Activated CD4-positive, alpha-beta memory T cell treated with anti-CD3 and anti-CD28 coated beads, Interleukin-2, amount 10 ng/mL, durations not matched to agents 7 days and 5 days (primary cell): Measurements from ENCODE around the gene UBE2S. TPM values are rescaled to one million over a fixed set of nuclear protein-coding genes. Genes with fewer than 3 reads are reported as not detected.

Experiments used
- CTCF ChIA-PET: fragments of 350-600 bp; sonication (Branson Sonifier 250); formaldehyde crosslinking; loops from one replicate; lab custom pipeline; 2021; ENCODE audit warnings: antibody characterized with exemption, inconsistent platforms; lab: Charles Lee
- POLR2A ChIA-PET: fragments of 350-600 bp; sonication (Branson Sonifier 250); formaldehyde crosslinking; loops from one replicate; lab custom pipeline; 2021; ENCODE audit warnings: antibody characterized with exemption; lab: Charles Lee
- DNase-seq: peaks from one replicate; pipeline ENCODE4 v3.0.0-alpha.2; 2020
- H3K27ac Mint-ChIP-seq: one replicate; pipeline ENCODE4 v1.8.0; 2021; ENCODE audit warnings: mild to moderate bottlenecking, mixed read lengths
- H3K27me3 Mint-ChIP-seq: one replicate; pipeline ENCODE4 v1.8.0; 2021; ENCODE audit warnings: mixed read lengths
- H3K36me3 Mint-ChIP-seq: one replicate; pipeline ENCODE4 v1.8.0; 2021; ENCODE audit warnings: low read depth, mixed read lengths
- H3K4me1 Mint-ChIP-seq: one replicate; pipeline ENCODE4 v1.8.0; 2021; ENCODE audit warnings: mixed read lengths
- H3K4me3 Mint-ChIP-seq: one replicate; pipeline ENCODE4 v1.8.0; 2021; ENCODE audit warnings: mild to moderate bottlenecking, mixed read lengths
- H3K9me3 Mint-ChIP-seq: one replicate; pipeline ENCODE4 v1.8.0; 2021; ENCODE audit warnings: mixed read lengths
- total RNA-seq, 2 experiments: library from RNA; stranded (reverse); gene quantifications; one replicate each; pipeline ENCODE4 v1.2.3, GENCODE V29; 2021

The UBE2S gene
- total RNA-seq, 2 experiments from 2014 or later, result 277 to 284 TPM

- no peaks in the 10 kb centered on the region for H3K9me3 Mint-ChIP-seq
Observed at GRCh38 chr19:55446060-55446459, 38.5 kb upstream of the UBE2S start.

GRCh38 chr19:55444646-55445045, 37.1 kb upstream of the UBE2S start:
- Mint-ChIP-seq H3K36me3 (peaks cover 3% of the 10 kb centered on the region), H3K9me3 (no peaks in the 10 kb centered on the region), H3K4me1 (peaks cover 12% of the 10 kb centered on the region), H3K27me3 (peaks cover 45% of the 10 kb centered on the region), H3K4me3 (no peak overlapping the region), H3K27ac (no peak overlapping the region)
- ChIA-PET POLR2A (no interaction called here), CTCF (no interaction called here)
- no peak for DNase-seq

More at GRCh38 chr19:55446060-55446459, 38.5 kb upstream of the UBE2S start:
- H3K4me3 Mint-ChIP-seq, result no peak overlapping the region
- no peak for DNase-seq
- CTCF ChIA-PET, result interaction anchor here (0.6 to 1.0 kb wide), 3 partner anchors 9 to 81 kb away, joined by 3 to 4 read pairs (median 4); no protein-coding TSS in a partner anchor
- peaks cover 8% of the 10 kb centered on the region for H3K4me1 Mint-ChIP-seq
- peaks cover 50% of the 10 kb centered on the region for H3K27me3 Mint-ChIP-seq
- peaks cover under 1% of the 10 kb centered on the region for H3K36me3 Mint-ChIP-seq
- POLR2A ChIA-PET, result no interaction called here
- H3K27ac Mint-ChIP-seq, result no peak overlapping the region

GRCh38 chr19:55443824-55444480, 36.4 kb upstream of the UBE2S start:
- H3K9me3 Mint-ChIP-seq, result no peaks in the 10 kb centered on the region
- peaks cover 3% of the 10 kb centered on the region for H3K36me3 Mint-ChIP-seq
- peaks cover 52% of the 10 kb centered on the region for H3K27me3 Mint-ChIP-seq
- peaks cover 12% of the 10 kb centered on the region for H3K4me1 Mint-ChIP-seq
- no peak overlapping the region for H3K27ac Mint-ChIP-seq
- ChIA-PET POLR2A (no interaction called here), CTCF (no interaction called here)
- no peak overlapping the region for H3K4me3 Mint-ChIP-seq
- no peak for DNase-seq

- Mint-ChIP-seq H3K9me3 (no peaks in the 10 kb centered on the region), H3K27ac (no peak within 1 kb of the TSS), H3K36me3 (peaks cover 3% of the 10 kb centered on the region), H3K27me3 (peaks cover 55% of the 10 kb centered on the region), H3K4me3 (no peak within 1 kb of the TSS), H3K4me1 (peaks cover 12% of the 10 kb centered on the region)
- POLR2A ChIA-PET, result no interaction called here
- no peak for DNase-seq
- CTCF ChIA-PET, result no interaction called here
Observed at GRCh38 chr19:55443045-55443823, 35.6 kb upstream of the UBE2S start, which contains the start of gene SHISA7. TSS of gene SHISA7 (minus strand) at chr19:55443300. CDS start at chr19:55442863, 437 bp downstream.

- H3K4me1 Mint-ChIP-seq, result peaks cover 12% of the 10 kb centered on the region
- peaks cover 3% of the 10 kb centered on the region for H3K36me3 Mint-ChIP-seq
- DNase-seq, result no peak
- ChIA-PET CTCF (no interaction called here), POLR2A (no interaction called here)
- no peak overlapping the region for H3K4me3 Mint-ChIP-seq
- H3K27me3 Mint-ChIP-seq, result peaks cover 55% of the 10 kb centered on the region
- no peak overlapping the region for H3K27ac Mint-ChIP-seq
- H3K9me3 Mint-ChIP-seq, result no peaks in the 10 kb centered on the region
Observed at GRCh38 chr19:55442372-55442961, 34.9 kb upstream of the UBE2S start.

- H3K27me3 Mint-ChIP-seq, result peaks cover 55% of the 10 kb centered on the region
- H3K27ac Mint-ChIP-seq, result peak overlapping the region; percentile 16
- no peak for DNase-seq
- peaks cover 12% of the 10 kb centered on the region for H3K4me1 Mint-ChIP-seq
- POLR2A ChIA-PET, result no interaction called here
- H3K4me3 Mint-ChIP-seq, result no peak overlapping the region
- peaks cover 3% of the 10 kb centered on the region for H3K36me3 Mint-ChIP-seq
- CTCF ChIA-PET, result no interaction called here
- no peaks in the 10 kb centered on the region for H3K9me3 Mint-ChIP-seq
Observed at GRCh38 chr19:55441692-55442321, 34.2 kb upstream of the UBE2S start.

- Mint-ChIP-seq H3K27me3 (peaks cover 55% of the 10 kb centered on the region), H3K4me1 (peaks cover 12% of the 10 kb centered on the region), H3K4me3 (no peak overlapping the region), H3K27ac (peak overlapping the region; percentile 8), H3K9me3 (no peaks in the 10 kb centered on the region), H3K36me3 (peaks cover 3% of the 10 kb centered on the region)
- ChIA-PET POLR2A (no interaction called here), CTCF (no interaction called here)
- no peak for DNase-seq
Observed at GRCh38 chr19:55441319-55441691, 33.7 kb upstream of the UBE2S start.

GRCh38 chr19:55440411-55441105, 33.0 kb upstream of the UBE2S start:
- ChIA-PET POLR2A (no interaction called here), CTCF (no interaction called here)
- H3K27ac Mint-ChIP-seq, result no peak overlapping the region
- H3K27me3 Mint-ChIP-seq, result peaks cover 51% of the 10 kb centered on the region
- H3K4me3 Mint-ChIP-seq, result no peak overlapping the region
- peaks cover 12% of the 10 kb centered on the region for H3K4me1 Mint-ChIP-seq
- H3K36me3 Mint-ChIP-seq, result peaks cover 3% of the 10 kb centered on the region
- H3K9me3 Mint-ChIP-seq, result no peaks in the 10 kb centered on the region
- no peak for DNase-seq

- Mint-ChIP-seq H3K27ac (no peak overlapping the region), H3K9me3 (no peaks in the 10 kb centered on the region), H3K4me3 (no peak overlapping the region), H3K4me1 (peaks cover 12% of the 10 kb centered on the region), H3K36me3 (peaks cover 3% of the 10 kb centered on the region), H3K27me3 (peaks cover 39% of the 10 kb centered on the region)
- no peak for DNase-seq
- ChIA-PET POLR2A (no interaction called here), CTCF (no interaction called here)
Observed at GRCh38 chr19:55439052-55439451, 31.5 kb upstream of the UBE2S start.

GRCh38 chr19:55437410-55437809, 29.8 kb upstream of the UBE2S start:
- peaks cover 12% of the 10 kb centered on the region for H3K4me1 Mint-ChIP-seq
- no peak overlapping the region for H3K27ac Mint-ChIP-seq
- H3K9me3 Mint-ChIP-seq, result peaks cover 1% of the 10 kb centered on the region
- H3K4me3 Mint-ChIP-seq, result no peak overlapping the region
- ChIA-PET CTCF (interaction anchor here (0.7 to 0.9 kb wide), 2 partner anchors 16 to 20 kb away, joined by 3 read pairs; no protein-coding TSS in a partner anchor), POLR2A (interaction anchor here (1.3 kb wide), 1 partner anchor 30 kb away, joined by 7 read pairs; the partner anchor contains the start of gene UBE2S)
- no peak for DNase-seq
- peaks cover 28% of the 10 kb centered on the region for H3K27me3 Mint-ChIP-seq
- peaks cover 3% of the 10 kb centered on the region for H3K36me3 Mint-ChIP-seq

- POLR2A ChIA-PET, result interaction anchor here (1.3 kb wide), 1 partner anchor 30 kb away, joined by 7 read pairs; the partner anchor contains the start of gene UBE2S
- peaks cover 3% of the 10 kb centered on the region for H3K36me3 Mint-ChIP-seq
- no peak overlapping the region for H3K27ac Mint-ChIP-seq
- DNase-seq, result no peak
- peaks cover 12% of the 10 kb centered on the region for H3K4me1 Mint-ChIP-seq
- peaks cover 29% of the 10 kb centered on the region for H3K27me3 Mint-ChIP-seq
- H3K4me3 Mint-ChIP-seq, result no peak overlapping the region
- CTCF ChIA-PET, result interaction anchor here (0.6 to 0.9 kb wide), 6 partner anchors 9 to 817 kb away, joined by 3 to 5 read pairs (median 4); no protein-coding TSS in a partner anchor
- H3K9me3 Mint-ChIP-seq, result peaks cover 5% of the 10 kb centered on the region
Observed at GRCh38 chr19:55436847-55437246, 29.3 kb upstream of the UBE2S start.

- H3K4me3 Mint-ChIP-seq, result no peak overlapping the region
- no peaks in the 10 kb centered on the region for H3K4me1 Mint-ChIP-seq
- POLR2A ChIA-PET, result no interaction called here
- DNase-seq, result no peak
- CTCF ChIA-PET, result no interaction called here
- no peaks in the 10 kb centered on the region for H3K36me3 Mint-ChIP-seq
- peaks cover 9% of the 10 kb centered on the region for H3K9me3 Mint-ChIP-seq
- peaks cover 23% of the 10 kb centered on the region for H3K27me3 Mint-ChIP-seq
- H3K27ac Mint-ChIP-seq, result no peak overlapping the region
Observed at GRCh38 chr19:55435020-55435419, 27.4 kb upstream of the UBE2S start.
